A549 (cell line): ENCODE results near the gene AGAP3.

Experiments
- CTCF ChIP-seq: fragments of >200 bp; sonication (Bioruptor Twin); formaldehyde crosslinking; IDR thresholded peaks from 3 replicates; pipeline ENCODE4 v1.5.1; 2016
- JUNB ChIP-seq: fragments of >200 bp; sonication (Bioruptor Twin); formaldehyde crosslinking; IDR thresholded peaks from 2 replicates; pipeline ENCODE4 v1.6.1; 2016
- POLR2A ChIP-seq: IDR thresholded peaks from 2 replicates; pipeline ENCODE4 v1.6.1; 2012; ENCODE audit warnings: mild to moderate bottlenecking, low read length
- RCOR1 ChIP-seq: fragments of 150-350 bp; IDR thresholded peaks from 2 replicates; pipeline ENCODE4 v1.6.1; 2014; ENCODE audit warnings: antibody characterized with exemption, low read length, low read depth

- no peak for TF ChIP-seq JUNB
- TF ChIP-seq POLR2A: no peak
- no peak for TF ChIP-seq RCOR1
- no peak for TF ChIP-seq CTCF
Measured at GRCh38 chr7:151140826-151141225, 54.6 kb downstream of the AGAP3 start.
